ENCODE data around the gene PRAC1. TPM values are rescaled to one million over a fixed set of nuclear protein-coding genes. Genes with fewer than 3 reads are reported as not detected.

The PRAC1 gene
- total RNA-seq, 1 experiment from 2014 or later = 60.8 TPM

- DNase-seq (ENCODE audit: low spot score) (no peak), ATAC-seq (peak; percentile 35)
- CTCF ChIA-PET = interaction anchor here (0.5 to 7.4 kb wide), 11 partner anchors 9 to 640 kb away, joined by 3 to 127 read pairs (median 4); partner anchors contain the start of gene ATP5MC1
- TF ChIP-seq USF2 (CRISPR knock-in tag; IDR thresholded peaks at IDR 0.05) (no peak), CREB1 (CRISPR knock-in tag; IDR thresholded peaks at IDR 0.05) (no peak), GABPB1 (CRISPR knock-in tag; IDR thresholded peaks at IDR 0.05) (no peak), ZNF671 (CRISPR knock-in tag; IDR thresholded peaks at IDR 0.05) (no peak), AFF4 (CRISPR knock-in tag; IDR thresholded peaks at IDR 0.05; ENCODE audit: borderline replicate concordance) (no peak)
- Mint-ChIP-seq H3K36me3 (no peaks in the 10 kb centered on the region), H3K4me3 (peak within 1 kb of the TSS; percentile 74), H3K4me1 (peaks cover 42% of the 10 kb centered on the region), H3K9me3 (no peaks in the 10 kb centered on the region), H3K27me3 (ENCODE audit: low read depth) (peaks cover 100% of the 10 kb centered on the region), H3K27ac (peak within 1 kb of the TSS; percentile 81)
- POLR2A ChIA-PET = interaction anchor here (0.6 to 1.5 kb wide), 3 partner anchors 9 to 156 kb away, joined by 3 to 8 read pairs (median 4); no protein-coding TSS in a partner anchor
Measured at GRCh38 chr17:48728232-48729231, 6.2 kb upstream of the PRAC1 start, which contains the start of gene HOXB13. HOXB13 (minus strand) TSS chr17:48728750; CDS start chr17:48728593, 157 bp downstream.

GRCh38 chr17:48727415-48728175 lies 5.3 kb upstream of the PRAC1 start:
- H3K9me3 Mint-ChIP-seq = no peaks in the 10 kb centered on the region
- H3K4me3 Mint-ChIP-seq = peak overlapping the region; percentile 74
- POLR2A ChIA-PET = interaction anchor here (1.5 kb wide), 1 partner anchor 8 kb away, joined by 8 read pairs; no protein-coding TSS in a partner anchor
- peaks cover 100% of the 10 kb centered on the region for H3K27me3 Mint-ChIP-seq (ENCODE audit: low read depth)
- DNase-seq (ENCODE audit: low spot score) (no peak), ATAC-seq (no peak)
- H3K27ac Mint-ChIP-seq = no peak overlapping the region
- no peaks in the 10 kb centered on the region for H3K36me3 Mint-ChIP-seq
- CTCF ChIA-PET = interaction anchor here (1.2 to 10.9 kb wide), 7 partner anchors 11 to 152 kb away, joined by 3 to 218 read pairs (median 10); no protein-coding TSS in a partner anchor
- H3K4me1 Mint-ChIP-seq = peaks cover 41% of the 10 kb centered on the region
- TF ChIP-seq NFATC4 (CRISPR knock-in tag; IDR thresholded peaks at IDR 0.05) (no peak), E2F5 (CRISPR knock-in tag; IDR thresholded peaks at IDR 0.05) (no peak), FOXK1 (CRISPR knock-in tag; IDR thresholded peaks at IDR 0.05) (no peak), OVOL2 (CRISPR knock-in tag; IDR thresholded peaks at IDR 0.05; ENCODE audit: borderline replicate concordance) (no peak), GABPB1 (CRISPR knock-in tag; IDR thresholded peaks at IDR 0.05) (no peak), JAZF1 (CRISPR knock-in tag; IDR thresholded peaks at IDR 0.05) (no peak), NFYB (CRISPR knock-in tag; conservative IDR thresholded peaks at IDR 0.05; ENCODE audit: low read depth) (no peak), SP1 (CRISPR knock-in tag; conservative IDR thresholded peaks at IDR 0.05) (no peak), ERG (CRISPR knock-in tag; IDR thresholded peaks at IDR 0.05) (no peak), ESRRA (CRISPR knock-in tag; IDR thresholded peaks at IDR 0.05; ENCODE audit: borderline replicate concordance) (no peak), CDX4 (CRISPR knock-in tag; IDR thresholded peaks at IDR 0.05; ENCODE audit: borderline replicate concordance) (no peak), STAT6 (CRISPR knock-in tag; conservative IDR thresholded peaks at IDR 0.05; ENCODE audit: low read depth) (no peak), RELA (CRISPR knock-in tag; IDR thresholded peaks at IDR 0.05; ENCODE audit: borderline replicate concordance) (no peak), IRF1 (CRISPR knock-in tag; IDR thresholded peaks at IDR 0.05) (no peak), TEAD1 (CRISPR knock-in tag; IDR thresholded peaks at IDR 0.05) (no peak)
